ENCODE data around the gene TVP23A. TPM values are rescaled to one million over a fixed set of nuclear protein-coding genes. Genes with fewer than 3 reads are reported as not detected.

The TVP23A gene
- total RNA-seq, 6 experiments from 2014 or later: 0.06 to 0.22 (median 0.13) TPM; not detected in 1

DNA sequence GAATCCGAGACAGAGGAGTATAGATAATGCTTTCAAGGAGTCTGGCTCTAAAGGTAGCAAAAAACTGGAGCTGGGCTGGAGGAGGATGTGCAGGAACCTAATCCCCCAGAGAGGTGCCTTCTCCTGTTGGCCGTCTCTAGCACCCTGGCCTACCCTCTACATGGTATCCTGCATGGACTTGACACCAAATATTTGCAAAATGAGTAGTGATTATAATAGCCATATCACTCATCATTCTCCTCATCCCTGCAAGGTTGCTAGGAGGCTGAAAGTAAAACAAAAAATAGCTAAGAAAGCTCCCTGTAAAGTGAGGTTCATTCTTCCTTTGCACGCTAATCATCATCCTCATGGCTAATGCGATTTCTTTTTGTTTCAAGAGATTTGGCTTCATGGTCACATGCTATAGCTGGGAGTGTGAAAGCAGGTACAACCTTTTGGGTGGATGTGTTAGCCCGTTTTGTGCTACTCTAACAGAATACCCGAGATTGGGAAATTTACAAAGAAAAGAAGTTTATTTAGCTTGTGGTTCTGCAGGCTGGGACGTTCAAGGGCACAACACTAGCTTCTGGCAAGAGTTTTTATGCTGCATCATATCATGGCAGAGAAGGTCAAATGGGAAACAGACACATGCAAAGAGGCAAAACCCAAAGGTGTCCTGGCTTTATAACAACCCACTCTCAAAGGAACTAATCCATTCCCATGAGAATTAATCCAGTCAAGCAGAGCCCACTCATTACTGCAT is 31.3 kb upstream of the TVP23A start:
- intact Hi-C loops (cut with DNase I): no loop called here
- peak in 1 of 4 donors; percentile 66 for ATAC-seq
- TF ChIP-seq, protein P1, sequence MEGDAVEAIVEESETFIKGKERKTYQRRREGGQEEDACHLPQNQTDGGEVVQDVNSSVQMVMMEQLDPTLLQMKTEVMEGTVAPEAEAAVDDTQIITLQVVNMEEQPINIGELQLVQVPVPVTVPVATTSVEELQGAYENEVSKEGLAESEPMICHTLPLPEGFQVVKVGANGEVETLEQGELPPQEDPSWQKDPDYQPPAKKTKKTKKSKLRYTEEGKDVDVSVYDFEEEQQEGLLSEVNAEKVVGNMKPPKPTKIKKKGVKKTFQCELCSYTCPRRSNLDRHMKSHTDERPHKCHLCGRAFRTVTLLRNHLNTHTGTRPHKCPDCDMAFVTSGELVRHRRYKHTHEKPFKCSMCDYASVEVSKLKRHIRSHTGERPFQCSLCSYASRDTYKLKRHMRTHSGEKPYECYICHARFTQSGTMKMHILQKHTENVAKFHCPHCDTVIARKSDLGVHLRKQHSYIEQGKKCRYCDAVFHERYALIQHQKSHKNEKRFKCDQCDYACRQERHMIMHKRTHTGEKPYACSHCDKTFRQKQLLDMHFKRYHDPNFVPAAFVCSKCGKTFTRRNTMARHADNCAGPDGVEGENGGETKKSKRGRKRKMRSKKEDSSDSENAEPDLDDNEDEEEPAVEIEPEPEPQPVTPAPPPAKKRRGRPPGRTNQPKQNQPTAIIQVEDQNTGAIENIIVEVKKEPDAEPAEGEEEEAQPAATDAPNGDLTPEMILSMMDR (IDR thresholded peaks at IDR 0.05): no peak
- no peak for TF ChIP-seq POLR2A (IDR thresholded peaks at IDR 0.05)

DNA sequence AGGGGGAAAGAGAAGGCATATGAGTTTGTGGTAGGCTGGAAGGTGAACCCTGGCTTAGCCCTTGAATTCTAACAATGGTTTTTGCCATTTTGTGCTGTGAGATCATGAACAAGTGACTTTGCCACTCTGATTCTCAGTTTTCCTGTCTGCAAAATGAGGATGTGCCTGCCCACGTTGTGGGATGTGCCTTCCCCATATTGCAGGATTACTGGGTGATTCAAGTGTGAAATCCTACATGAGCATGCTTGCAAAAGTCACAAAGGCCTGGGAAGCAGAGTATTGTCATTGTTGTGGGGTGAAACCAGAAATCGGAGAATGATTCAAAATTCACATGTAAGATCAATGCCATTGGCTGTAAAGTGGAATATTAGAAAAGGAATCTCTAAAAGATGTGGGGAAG is 28.6 kb upstream of the TVP23A start:
- Histone ChIP-seq H3K4me3 (no peak overlapping the region), H3K4me1 (peaks cover 0 to 5% (median 0%) of the 10 kb centered on the region in 4 donors), H3K27me3 (no peaks in the 10 kb centered on the region), H3K9me3 (no peaks in the 10 kb centered on the region), H3K27ac (no peak overlapping the region), H3K36me3 (no peaks in the 10 kb centered on the region)
- ATAC-seq: peak in 2 of 4 donors; percentile 16 to 26
- 37% methylated on average over 2 of the region's 2 CpGs for WGBS (ENCODE audit: insufficient coverage, low coverage, low lambda C conversion rate, missing lambda C conversion rate)
- TF ChIP-seq POLR2A (IDR thresholded peaks at IDR 0.05): no peak
- no peak for DNase-seq
- intact Hi-C loops (cut with DNase I): no loop called here

More for the DNA sequence above, 31.3 kb upstream of the TVP23A start:
- no peak for DNase-seq
- H3K4me1 ChIP-seq: peaks cover 0 to 5% (median 0%) of the 10 kb centered on the region in 4 donors
- H3K4me3 ChIP-seq: no peak overlapping the region
- no peaks in the 10 kb centered on the region for H3K36me3 ChIP-seq
- no peak overlapping the region for H3K27ac ChIP-seq
- H3K9me3 ChIP-seq: no peaks in the 10 kb centered on the region
- no peaks in the 10 kb centered on the region for H3K27me3 ChIP-seq
- 63% methylated on average over 6 of the region's 7 CpGs for whole genome bisulfite sequencing (ENCODE audit: insufficient coverage, low coverage, low lambda C conversion rate, missing lambda C conversion rate)

DNA sequence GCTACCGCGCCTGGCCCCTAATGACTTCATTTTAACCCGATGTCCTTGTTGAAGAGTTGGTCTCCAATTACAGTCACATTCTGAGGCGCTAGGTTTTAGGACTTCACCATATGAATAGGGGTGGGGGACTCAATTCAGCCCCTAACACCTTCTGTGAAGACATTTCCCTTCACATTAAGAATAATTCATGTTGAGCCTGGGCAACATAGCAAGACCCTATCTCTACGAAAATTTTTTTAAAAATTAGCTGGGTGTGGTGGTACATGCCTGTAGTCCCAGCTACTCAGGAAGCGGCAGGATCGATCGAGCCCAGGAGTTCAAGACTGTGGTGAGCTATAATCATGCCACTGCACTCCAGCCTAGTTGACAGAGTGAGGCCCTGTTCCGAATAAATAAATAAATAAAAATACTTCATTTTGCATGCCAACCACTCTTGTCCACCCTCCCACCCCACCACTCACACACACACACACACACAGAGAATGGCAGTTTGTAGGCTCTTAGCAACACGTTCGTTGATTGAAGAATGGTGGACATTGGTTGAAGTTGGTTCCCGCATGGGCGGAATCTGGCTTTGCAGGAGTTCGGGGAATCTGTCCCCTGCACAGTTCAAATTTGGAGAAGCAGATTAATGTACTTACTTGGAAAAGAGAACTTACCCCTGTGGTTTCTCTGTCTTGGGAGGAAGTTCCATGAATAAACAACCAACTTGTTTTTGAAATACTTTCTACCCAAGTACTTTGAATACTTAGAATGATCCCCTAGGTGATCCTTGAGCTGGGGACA is 27.8 kb upstream of the TVP23A start:
- DNase-seq: no peak
- Histone ChIP-seq H3K27ac (no peak overlapping the region), H3K36me3 (no peaks in the 10 kb centered on the region), H3K27me3 (no peaks in the 10 kb centered on the region), H3K4me1 (peaks cover 0 to 5% (median 0%) of the 10 kb centered on the region in 4 donors), H3K9me3 (no peaks in the 10 kb centered on the region), H3K4me3 (no peak overlapping the region)
- 71% methylated on average over 8 of the region's 14 CpGs for WGBS (ENCODE audit: insufficient coverage, low coverage, low lambda C conversion rate, missing lambda C conversion rate)
- peak in 3 of 4 donors; percentile 36 to 65 (median 58) for ATAC-seq
- TF ChIP-seq, protein P1 (IDR thresholded peaks at IDR 0.05): no peak
- no peak for TF ChIP-seq POLR2A (IDR thresholded peaks at IDR 0.05)
- intact Hi-C loops (cut with DNase I): no loop called here

DNA sequence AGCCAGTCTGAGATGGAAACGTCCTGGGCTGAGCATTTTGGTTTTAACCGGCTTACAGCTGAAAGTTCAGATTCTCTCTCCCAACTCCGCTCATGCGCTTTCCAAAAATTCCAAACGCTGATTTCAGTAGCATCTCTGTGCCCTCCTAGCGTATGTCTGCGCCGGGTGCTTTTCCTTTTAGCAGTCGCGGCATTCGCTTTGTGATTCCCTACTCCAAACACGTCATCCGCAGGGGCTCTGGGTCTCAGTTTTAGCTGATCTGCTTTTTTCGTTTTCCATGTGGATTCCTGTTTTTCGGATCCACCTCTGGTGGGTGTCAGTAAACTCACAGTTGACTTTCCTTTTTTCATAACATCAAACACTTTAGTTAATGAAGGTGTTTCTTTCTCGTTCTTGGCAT is 22.1 kb upstream of the TVP23A start:
- H3K4me1 ChIP-seq: no peaks in the 10 kb centered on the region
- DNase-seq: no peak
- TF ChIP-seq, protein P1 (IDR thresholded peaks at IDR 0.05): no peak
- no peak for TF ChIP-seq POLR2A (IDR thresholded peaks at IDR 0.05)
- H3K36me3 ChIP-seq: no peaks in the 10 kb centered on the region
- H3K27me3 ChIP-seq: no peaks in the 10 kb centered on the region
- intact Hi-C loops (cut with DNase I): no loop called here
- WGBS (ENCODE audit: insufficient coverage, low coverage, low lambda C conversion rate, missing lambda C conversion rate): 45% methylated on average over 8 of the region's 16 CpGs
- H3K4me3 ChIP-seq: no peak overlapping the region
- no peak for ATAC-seq
- H3K27ac ChIP-seq: no peak overlapping the region
- H3K9me3 ChIP-seq: no peaks in the 10 kb centered on the region

DNA sequence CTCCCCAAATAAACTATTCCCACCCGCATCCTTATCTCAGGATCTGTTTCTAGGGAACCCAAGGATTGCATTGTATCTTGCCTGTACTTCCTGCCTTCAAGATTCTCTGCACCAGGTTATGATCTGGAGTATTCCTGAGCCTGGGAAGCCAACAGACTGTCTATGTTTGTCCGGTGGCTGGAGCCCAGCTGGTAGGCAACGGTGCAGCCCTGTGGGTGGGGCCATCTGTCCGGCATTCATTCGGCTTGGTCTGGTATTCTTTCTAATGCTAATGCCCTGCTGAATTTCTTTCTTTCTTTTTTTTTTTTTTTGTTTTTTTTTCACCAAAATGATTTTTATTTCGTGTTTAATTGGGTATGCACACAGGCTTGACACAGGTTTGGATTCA is 20.7 kb upstream of the TVP23A start:
- intact Hi-C loops (cut with DNase I): no loop called here
- 24% methylated on average over 6 of the region's 6 CpGs for WGBS (ENCODE audit: insufficient coverage, low coverage, low lambda C conversion rate, missing lambda C conversion rate)

More for the DNA sequence above, 20.7 kb upstream of the TVP23A start:
- no peaks in the 10 kb centered on the region for H3K27me3 ChIP-seq
- ATAC-seq (peak in 3 of 4 donors; percentile 29 to 57 (median 33)), DNase-seq (no peak)
- H3K9me3 ChIP-seq: no peaks in the 10 kb centered on the region
- H3K27ac ChIP-seq: no peak overlapping the region
- TF ChIP-seq, protein P1 (IDR thresholded peaks at IDR 0.05): no peak
- no peak for TF ChIP-seq POLR2A (IDR thresholded peaks at IDR 0.05)
- no peaks in the 10 kb centered on the region for H3K4me1 ChIP-seq
- no peaks in the 10 kb centered on the region for H3K36me3 ChIP-seq
- no peak overlapping the region for H3K4me3 ChIP-seq

Measured in right lobe of liver (tissue), 6 donors.